CD1c-positive myeloid dendritic cell (primary cell): Measurements from ENCODE around the gene PFKP.

Source experiments
- DNase-seq: peaks from one replicate; pipeline ENCODE4 v3.0.0-alpha.2; 2016; ENCODE audit errors: extremely low spot score

The PFKP gene

GRCh38 chr10:3116508-3117100 is 49.3 kb downstream of the PFKP start:
- no peak for DNase-seq

- DNase-seq, result no peak
These were observed 50.1 kb downstream of the PFKP start for GRCh38 chr10:3117486-3117885.

DNA sequence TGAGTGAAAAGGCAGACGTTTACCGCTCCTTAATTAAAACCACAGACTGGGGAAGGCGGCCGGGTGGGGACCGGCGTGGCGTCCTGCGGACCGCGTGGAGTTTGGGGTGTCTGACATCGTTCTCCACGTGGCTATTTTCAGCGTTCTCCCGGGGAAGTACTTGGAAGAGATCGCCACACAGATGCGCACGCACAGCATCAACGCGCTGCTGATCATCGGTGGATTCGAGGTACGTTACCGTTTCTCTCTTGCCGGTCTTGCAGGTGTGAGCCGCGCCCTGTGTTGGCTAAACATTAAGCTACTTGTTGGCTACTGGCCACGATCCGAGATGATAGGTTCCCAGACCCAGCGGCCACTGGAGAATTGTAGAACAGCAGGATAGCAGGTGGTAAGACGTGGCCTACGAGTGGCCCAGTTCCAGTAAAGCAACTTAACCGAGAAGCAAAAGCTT is 51.3 kb downstream of the PFKP start:
- no peak for DNase-seq

DNA sequence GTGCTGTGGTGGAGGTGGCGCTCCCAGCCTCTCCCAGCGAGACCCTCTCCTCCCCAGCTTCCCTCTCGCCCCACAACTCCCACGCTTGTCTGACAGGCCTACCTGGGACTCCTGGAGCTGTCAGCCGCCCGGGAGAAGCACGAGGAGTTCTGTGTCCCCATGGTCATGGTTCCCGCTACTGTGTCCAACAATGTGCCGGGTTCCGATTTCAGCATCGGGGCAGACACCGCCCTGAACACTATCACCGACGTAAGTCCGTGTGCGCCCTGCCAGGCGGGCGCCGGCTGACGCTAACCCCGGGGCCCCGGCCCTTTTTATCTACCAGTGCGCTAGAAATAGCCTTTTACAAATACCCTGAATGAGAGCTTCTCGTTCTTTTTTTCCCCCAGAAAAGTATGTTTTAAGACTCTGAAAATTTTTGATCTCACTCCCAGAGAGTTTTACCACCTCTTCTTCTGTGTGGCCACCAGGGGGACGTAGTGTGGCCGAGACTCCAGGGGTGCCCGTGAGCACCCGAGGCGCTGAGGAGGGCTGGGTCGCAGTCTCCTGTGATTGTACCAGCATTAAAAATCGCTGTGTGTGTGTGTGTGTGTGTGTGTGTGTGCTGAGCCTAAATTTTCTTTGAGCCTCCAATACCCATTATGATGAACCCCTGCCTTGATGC is 52.6 kb downstream of the PFKP start:
- DNase-seq, result peak; percentile 5

DNA sequence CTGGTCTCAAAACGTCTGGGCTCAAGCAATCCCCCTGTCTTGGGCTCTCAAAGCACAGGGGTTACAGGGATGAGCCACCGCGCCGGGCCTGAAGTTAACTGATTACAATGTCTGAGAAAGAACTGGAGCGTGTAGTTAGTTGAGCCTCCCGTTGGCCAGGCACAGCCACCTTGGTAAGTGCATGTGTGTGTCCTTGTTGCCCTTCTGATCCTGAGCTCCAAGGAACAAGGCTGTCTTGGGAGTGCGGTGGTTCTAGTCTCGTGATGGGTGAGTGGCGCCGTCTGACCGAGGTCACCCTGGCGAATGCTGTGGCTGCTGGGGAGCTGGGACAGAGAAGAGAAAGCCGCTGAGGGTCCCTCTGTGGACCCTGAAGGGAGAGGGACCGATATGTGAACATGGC is 54.7 kb downstream of the PFKP start:
- DNase-seq, result no peak

DNA sequence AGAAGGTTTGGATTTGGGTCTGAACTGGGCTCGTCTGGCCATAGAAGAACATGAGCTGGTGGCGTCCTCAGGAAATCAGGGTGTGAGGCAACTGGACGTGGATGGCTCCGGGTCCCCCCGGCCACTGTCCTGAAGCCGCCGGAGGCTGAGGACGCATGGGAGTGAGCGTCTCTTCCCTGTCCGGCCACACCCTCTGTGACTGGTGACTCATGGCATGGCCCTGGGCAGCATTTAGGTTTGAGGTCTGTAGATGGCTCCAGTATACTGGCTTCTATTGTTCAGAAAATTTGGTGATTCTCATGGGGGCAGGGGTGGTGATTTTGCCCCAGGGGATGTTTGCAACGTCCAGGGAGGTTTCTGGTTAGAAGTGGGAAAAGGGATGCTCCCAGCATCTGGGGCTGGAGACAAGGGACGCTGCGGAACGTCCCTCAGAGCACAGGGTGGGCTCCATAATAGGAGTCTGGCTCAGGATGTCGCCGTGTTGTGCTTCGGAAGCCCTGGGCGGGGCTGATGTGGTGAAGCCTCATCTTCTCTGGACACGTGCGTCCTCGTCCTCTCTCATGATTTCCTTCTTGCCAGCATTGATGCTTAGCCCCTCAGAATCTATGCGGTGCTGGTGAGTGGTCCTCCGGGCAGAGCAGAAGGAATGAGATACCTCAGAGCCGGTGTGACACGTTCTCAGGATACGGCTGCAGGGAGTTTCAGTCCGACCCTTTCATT is 55.3 kb downstream of the PFKP start:
- no peak for DNase-seq

DNA sequence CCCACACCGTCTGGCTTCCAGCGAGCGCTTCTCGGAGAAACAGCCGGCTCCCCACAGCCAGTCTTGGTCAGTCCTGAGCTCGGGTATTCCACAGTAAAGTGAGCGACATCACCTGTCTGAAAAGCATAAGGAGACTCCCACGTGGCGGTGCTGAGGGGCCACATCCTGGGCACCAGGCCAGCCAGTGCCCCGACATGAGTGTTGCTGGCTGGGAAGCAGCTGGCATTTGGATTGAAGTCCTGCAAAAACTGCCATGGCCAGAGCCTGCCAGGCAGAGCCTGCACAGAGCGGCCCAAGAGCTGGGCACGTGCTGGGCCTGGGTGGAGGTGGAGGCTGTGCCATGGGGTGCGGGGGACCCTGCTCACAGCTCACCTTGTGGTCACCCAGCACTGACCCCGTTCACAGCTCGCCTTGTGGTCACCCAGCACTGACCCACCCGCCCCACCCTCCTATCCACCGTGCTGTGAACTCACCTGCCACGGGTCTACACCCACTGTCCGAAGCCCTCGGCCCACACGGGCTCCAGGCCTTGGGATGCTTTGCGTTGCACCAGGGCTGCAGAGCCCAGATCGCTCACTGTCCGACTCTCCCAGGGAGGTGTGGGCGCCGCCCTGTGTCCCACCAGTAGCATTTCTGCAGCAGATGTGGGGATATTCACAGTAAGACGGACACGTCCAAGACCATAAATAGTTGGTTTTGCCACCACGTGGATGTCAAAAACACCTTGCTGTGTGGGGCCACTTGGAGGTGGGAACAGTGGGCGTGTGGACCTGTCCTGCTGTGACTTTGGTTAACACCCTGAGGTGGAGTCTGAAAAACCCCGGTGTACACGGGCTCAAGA is 56.4 kb downstream of the PFKP start:
- no peak for DNase-seq

- DNase-seq, result no peak
These were observed 57.2 kb downstream of the PFKP start for GRCh38 chr10:3124412-3125175.

- DNase-seq, result no peak
These were observed 58.3 kb downstream of the PFKP start for GRCh38 chr10:3125527-3126170.

- DNase-seq, result no peak
These were observed 58.9 kb downstream of the PFKP start for GRCh38 chr10:3126249-3126648.

- DNase-seq, result no peak
These were observed 59.5 kb downstream of the PFKP start for GRCh38 chr10:3126741-3127346.

DNA sequence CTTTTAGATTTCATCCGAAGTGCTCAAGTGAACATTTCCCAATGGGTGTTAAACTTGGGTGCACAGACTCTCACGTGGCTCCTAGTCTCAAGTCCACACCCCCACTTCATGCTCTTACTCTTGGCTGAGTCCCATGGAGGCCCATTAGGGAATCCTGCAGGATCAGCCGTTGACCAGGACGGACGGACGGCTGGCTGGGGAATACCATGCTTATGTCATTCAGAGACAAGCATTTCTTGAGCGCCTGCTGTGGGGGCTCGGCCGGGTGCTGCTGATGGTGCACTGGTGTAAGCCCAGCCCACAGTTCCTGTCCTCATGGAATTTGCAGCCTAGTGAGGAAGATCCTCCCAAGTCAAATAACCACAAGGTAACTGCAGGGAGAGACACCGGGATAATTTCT is 60.6 kb downstream of the PFKP start:
- DNase-seq, result no peak

- no peak for DNase-seq
These were observed 61.2 kb downstream of the PFKP start for GRCh38 chr10:3128379-3129130.

- no peak for DNase-seq
These were observed 62.4 kb downstream of the PFKP start for GRCh38 chr10:3129581-3130340.

- DNase-seq, result no peak
These were observed 63.8 kb downstream of the PFKP start for GRCh38 chr10:3131098-3131497.

GRCh38 chr10:3132036-3133025 is 65.0 kb downstream of the PFKP start:
- no peak for DNase-seq

DNA sequence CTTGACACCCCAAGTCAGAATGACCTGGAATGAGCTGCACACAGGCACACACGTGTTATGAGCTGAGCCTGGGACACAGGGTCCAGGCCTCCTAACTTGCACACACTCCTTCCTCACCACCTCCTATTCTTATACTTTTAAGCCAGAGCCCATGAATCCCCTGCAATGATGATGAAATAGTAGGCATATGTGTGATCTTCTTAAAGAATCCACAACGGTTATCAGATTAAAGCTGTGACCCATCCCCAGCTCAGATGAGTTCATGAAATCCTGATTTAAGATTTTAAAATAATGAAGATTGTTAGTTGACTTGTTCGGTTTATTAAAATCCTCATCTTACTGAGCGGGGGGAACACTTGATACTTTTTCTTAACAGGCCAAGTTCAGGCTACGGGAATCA is 66.6 kb downstream of the PFKP start:
- DNase-seq, result no peak

- no peak for DNase-seq
These were observed 67.7 kb downstream of the PFKP start for GRCh38 chr10:3135006-3135405.
